Mesendoderm (in vitro differentiated cells): ENCODE measurements around the gene TFCP2L1.

Experiments
- DNase-seq: peaks from one replicate; pipeline ENCODE4 v3.0.0; 2013
- H2AK5ac ChIP-seq: 2 replicates; pipeline ENCODE4 v1.6.1; 2013; ENCODE audit warnings: low read length, inconsistent platforms
- H2BK120ac ChIP-seq: 2 replicates; pipeline ENCODE4 v1.6.1; 2013; ENCODE audit warnings: low read depth, mild to moderate bottlenecking, low read length, moderate library complexity, mixed read lengths
- H2BK15ac ChIP-seq: replicated peaks from 2 replicates; pipeline ENCODE4 v1.6.1; 2013; ENCODE audit warnings: low read depth, mild to moderate bottlenecking, moderate library complexity
- H2BK5ac ChIP-seq: 2 replicates; pipeline ENCODE4 v1.6.1; 2013; ENCODE audit warnings: low read length, inconsistent platforms
- H3K18ac ChIP-seq: 2 replicates; pipeline ENCODE4 v1.6.1; 2013; ENCODE audit warnings: mild to moderate bottlenecking, low read length, mixed read lengths
- H3K23ac ChIP-seq: one replicate; pipeline ENCODE4 v1.6.1; 2013; ENCODE audit warnings: low read length
- H3K27ac ChIP-seq: 2 replicates; pipeline ENCODE4 v1.5.1; 2013; ENCODE audit warnings: low read depth, mild to moderate bottlenecking, inconsistent platforms, low read length, moderate library complexity
- H3K27me3 ChIP-seq: 2 replicates; pipeline ENCODE4 v1.6.1; 2013; ENCODE audit warnings: low read length, control low read depth, mild to moderate bottlenecking, inconsistent platforms; ENCODE audit not compliant: insufficient read depth, poor library complexity
- H3K36me3 ChIP-seq: 2 replicates; pipeline ENCODE4 v1.6.1; 2013; ENCODE audit warnings: low read length, inconsistent platforms; ENCODE audit not compliant: control insufficient read depth, insufficient read depth
- H3K4ac ChIP-seq: one replicate; pipeline ENCODE4 v1.6.1; 2013; ENCODE audit warnings: low read depth, mild to moderate bottlenecking, low read length, moderate library complexity
- H3K4me1 ChIP-seq: 2 replicates; pipeline ENCODE4 v1.6.1; 2013; ENCODE audit warnings: low read depth, low read length, inconsistent platforms; ENCODE audit not compliant: control insufficient read depth
- H3K4me2 ChIP-seq: 2 replicates; pipeline ENCODE4 v1.6.1; 2013; ENCODE audit warnings: low read length
- H3K4me3 ChIP-seq: 2 replicates; pipeline ENCODE4 v1.5.1; 2013; ENCODE audit warnings: mild to moderate bottlenecking, low read length
- H3K56ac ChIP-seq: one replicate; pipeline ENCODE4 v1.6.1; 2013; ENCODE audit warnings: low read length
- H3K79me1 ChIP-seq: 2 replicates; pipeline ENCODE4 v1.6.1; 2013; ENCODE audit warnings: low read length, inconsistent platforms
- H3K79me2 ChIP-seq: 2 replicates; pipeline ENCODE4 v1.6.1; 2013; ENCODE audit warnings: mild to moderate bottlenecking, low read length; ENCODE audit not compliant: control insufficient read depth, insufficient read depth
- H3K9ac ChIP-seq: 2 replicates; pipeline ENCODE4 v1.6.1; 2013; ENCODE audit warnings: low read length, inconsistent platforms
- H4K5ac ChIP-seq: one replicate; pipeline ENCODE4 v1.6.1; 2013; ENCODE audit warnings: low read length
- H4K8ac ChIP-seq: one replicate; pipeline ENCODE4 v1.6.1; 2013; ENCODE audit warnings: low read depth, mild to moderate bottlenecking, control low read depth, low read length, moderate library complexity
- WGBS: extraction: QIAGEN DNeasy Blood & Tissue Kit; methylation state at CpG from one replicate; pipeline ENCODE4 v1.1.7; 2013; ENCODE audit warnings: low lambda C conversion rate, missing lambda C conversion rate; ENCODE audit not compliant: insufficient coverage; ENCODE audit errors: extremely low coverage; 5-methylcytosine and 5-hydroxymethylcytosine counted together

The TFCP2L1 gene

DNA sequence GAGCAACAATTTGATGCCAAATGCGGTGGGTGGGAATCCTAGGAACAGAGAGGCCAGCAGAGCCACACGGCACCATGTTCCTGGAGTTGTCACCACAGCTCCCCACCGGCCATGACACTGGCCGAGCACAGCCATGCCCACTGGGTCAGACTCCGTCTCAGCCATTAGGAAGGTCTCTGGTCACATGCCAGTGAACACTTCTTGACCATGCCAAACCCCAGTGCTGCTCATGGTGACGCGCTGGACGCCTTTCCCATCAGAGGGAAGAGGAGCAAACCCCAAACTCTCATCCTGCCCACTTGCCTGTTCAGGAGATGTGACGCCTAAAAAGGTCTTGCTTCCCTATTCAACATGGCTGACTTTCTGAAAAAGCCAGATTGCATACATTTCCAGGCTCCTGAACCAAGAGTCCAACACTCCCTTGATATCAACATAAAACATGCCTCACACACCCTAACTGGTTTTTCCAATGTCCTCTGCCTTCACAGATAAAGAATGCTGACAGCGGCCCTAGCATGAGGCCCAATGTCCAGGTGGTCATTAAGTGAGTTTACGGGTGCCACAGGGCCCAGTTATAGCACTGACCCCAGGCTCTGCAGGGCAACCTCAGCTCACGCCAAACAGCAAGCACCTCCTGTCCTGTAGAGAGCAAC, 31.9 kb downstream of the TFCP2L1 start:
- no peak for DNase-seq
- H3K4me3 ChIP-seq, result no peak overlapping the region
- no peak overlapping the region for H2BK5ac ChIP-seq
- H3K4me2 ChIP-seq, result no peak overlapping the region
- no peak overlapping the region for H3K4ac ChIP-seq
- no peaks in the 10 kb centered on the region for H3K4me1 ChIP-seq
- no peak overlapping the region for H3K23ac ChIP-seq
- no peaks in the 10 kb centered on the region for H3K79me1 ChIP-seq
- H3K56ac ChIP-seq, result no peak overlapping the region
- no peak overlapping the region for H3K9ac ChIP-seq
- WGBS, result no CpG with 5 or more reads among the region's 12 CpGs
- H4K8ac ChIP-seq, result no peak overlapping the region
- no peak overlapping the region for H3K18ac ChIP-seq
- H2BK120ac ChIP-seq, result no peak overlapping the region
- no peaks in the 10 kb centered on the region for H3K36me3 ChIP-seq
- no peaks in the 10 kb centered on the region for H3K27me3 ChIP-seq
- H2AK5ac ChIP-seq, result no peak overlapping the region
- no peak overlapping the region for H4K5ac ChIP-seq
- no peaks in the 10 kb centered on the region for H3K79me2 ChIP-seq
- H2BK15ac ChIP-seq, result no peak overlapping the region
- H3K27ac ChIP-seq, result no peak overlapping the region

DNA sequence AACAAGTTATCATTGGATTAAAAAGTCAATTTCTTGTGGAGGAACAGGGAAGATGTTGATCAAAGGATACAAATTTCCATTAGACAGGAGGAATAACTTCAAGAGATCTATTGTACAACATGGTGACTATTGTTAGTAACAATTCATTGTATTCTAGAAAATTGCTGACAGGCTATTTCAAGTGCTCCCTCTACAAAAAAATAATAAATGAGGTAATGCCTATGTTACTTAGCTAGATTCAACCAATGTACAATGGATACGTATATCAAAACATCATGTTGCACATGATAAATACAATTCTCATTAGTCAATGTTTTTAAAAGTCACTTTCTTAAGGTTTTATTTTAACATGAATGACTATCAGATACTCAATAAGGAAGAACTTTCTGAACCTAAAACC, 33.5 kb downstream of the TFCP2L1 start:
- Histone ChIP-seq H3K9ac (no peak overlapping the region), H2BK120ac (no peak overlapping the region), H3K4ac (no peak overlapping the region), H3K56ac (no peak overlapping the region), H3K4me3 (no peak overlapping the region), H3K27me3 (no peaks in the 10 kb centered on the region), H4K5ac (no peak overlapping the region), H3K4me2 (no peak overlapping the region), H2BK15ac (no peak overlapping the region), H3K79me2 (no peaks in the 10 kb centered on the region), H3K23ac (no peak overlapping the region), H4K8ac (no peak overlapping the region), H3K4me1 (no peaks in the 10 kb centered on the region), H3K27ac (no peak overlapping the region), H2AK5ac (no peak overlapping the region), H2BK5ac (no peak overlapping the region), H3K79me1 (no peaks in the 10 kb centered on the region), H3K18ac (no peak overlapping the region), H3K36me3 (no peaks in the 10 kb centered on the region)
- no peak for DNase-seq
- WGBS, result no CpG with 5 or more reads among the region's 1 CpG

DNA sequence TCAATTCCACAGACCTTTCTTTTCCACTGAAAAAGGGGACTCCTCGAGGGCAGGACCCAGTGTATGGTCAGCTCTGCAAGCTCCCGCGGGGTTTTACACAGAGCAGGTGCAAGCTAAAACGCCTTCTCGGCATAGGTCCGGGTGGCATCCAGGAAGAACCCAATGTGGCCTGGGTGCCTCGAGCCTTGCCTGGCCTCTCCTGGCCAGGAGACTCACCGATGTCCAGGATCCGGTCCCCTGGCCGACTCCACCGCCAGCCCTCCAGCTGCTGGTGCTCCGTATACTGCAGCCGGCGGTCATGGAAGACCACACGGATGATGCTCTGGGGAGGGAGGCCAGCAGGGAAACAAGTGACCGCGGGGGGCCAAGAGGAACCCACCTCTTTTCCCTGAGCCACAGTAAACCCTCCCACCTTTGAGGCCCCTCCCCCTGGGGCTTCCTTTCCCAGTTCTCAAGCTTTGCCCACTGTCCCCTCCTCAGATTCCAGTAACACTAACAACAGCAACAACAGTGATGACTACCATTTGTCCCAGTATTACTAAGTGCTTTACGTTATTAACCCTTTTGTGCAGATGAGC, 36.1 kb downstream of the TFCP2L1 start:
- no peak overlapping the region for H2BK5ac ChIP-seq
- no peak overlapping the region for H4K8ac ChIP-seq
- no peaks in the 10 kb centered on the region for H3K79me1 ChIP-seq
- no peaks in the 10 kb centered on the region for H3K36me3 ChIP-seq
- H4K5ac ChIP-seq, result no peak overlapping the region
- H2BK15ac ChIP-seq, result no peak overlapping the region
- H3K4me2 ChIP-seq, result no peak overlapping the region
- no peaks in the 10 kb centered on the region for H3K79me2 ChIP-seq
- no peak overlapping the region for H3K4me3 ChIP-seq
- H3K27me3 ChIP-seq, result no peaks in the 10 kb centered on the region
- no peak for DNase-seq
- H3K23ac ChIP-seq, result no peak overlapping the region
- H3K27ac ChIP-seq, result no peak overlapping the region
- no CpG with 5 or more reads among the region's 18 CpGs for WGBS
- no peak overlapping the region for H3K18ac ChIP-seq
- H3K4me1 ChIP-seq, result no peaks in the 10 kb centered on the region
- no peak overlapping the region for H3K56ac ChIP-seq
- no peak overlapping the region for H3K9ac ChIP-seq
- H2BK120ac ChIP-seq, result no peak overlapping the region
- no peak overlapping the region for H2AK5ac ChIP-seq
- H3K4ac ChIP-seq, result no peak overlapping the region

DNA sequence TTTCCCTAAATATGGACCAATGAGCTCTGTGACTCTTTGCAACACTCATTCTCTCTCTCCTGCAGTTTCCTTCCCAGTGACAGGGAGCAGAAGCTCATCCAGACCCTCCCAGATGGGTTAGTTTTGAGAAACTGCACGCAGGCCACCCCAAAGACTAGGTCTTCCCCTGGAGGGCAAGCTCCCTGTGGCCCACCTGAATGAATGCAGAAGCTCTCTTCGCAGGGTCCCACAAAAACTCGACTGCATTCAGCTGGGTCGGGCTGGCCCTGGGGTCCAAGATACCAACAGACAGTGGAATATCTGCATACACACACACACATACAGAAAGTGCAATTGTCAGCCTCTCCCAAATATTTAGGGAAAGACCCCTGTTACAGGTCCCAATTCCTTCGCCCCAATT, 37.0 kb downstream of the TFCP2L1 start:
- no peak overlapping the region for H3K4me3 ChIP-seq
- H3K79me2 ChIP-seq, result no peaks in the 10 kb centered on the region
- no peak overlapping the region for H3K9ac ChIP-seq
- WGBS, result no CpG with 5 or more reads among the region's 5 CpGs
- no peak overlapping the region for H2BK5ac ChIP-seq
- H3K56ac ChIP-seq, result no peak overlapping the region
- no peak for DNase-seq
- H2BK120ac ChIP-seq, result no peak overlapping the region
- H2AK5ac ChIP-seq, result no peak overlapping the region
- no peak overlapping the region for H2BK15ac ChIP-seq
- no peak overlapping the region for H3K4ac ChIP-seq
- no peak overlapping the region for H4K8ac ChIP-seq
- H3K27ac ChIP-seq, result no peak overlapping the region
- no peak overlapping the region for H3K18ac ChIP-seq
- no peak overlapping the region for H3K23ac ChIP-seq
- no peaks in the 10 kb centered on the region for H3K36me3 ChIP-seq
- no peak overlapping the region for H4K5ac ChIP-seq
- no peaks in the 10 kb centered on the region for H3K4me1 ChIP-seq
- no peak overlapping the region for H3K4me2 ChIP-seq
- H3K79me1 ChIP-seq, result no peaks in the 10 kb centered on the region
- no peaks in the 10 kb centered on the region for H3K27me3 ChIP-seq

DNA sequence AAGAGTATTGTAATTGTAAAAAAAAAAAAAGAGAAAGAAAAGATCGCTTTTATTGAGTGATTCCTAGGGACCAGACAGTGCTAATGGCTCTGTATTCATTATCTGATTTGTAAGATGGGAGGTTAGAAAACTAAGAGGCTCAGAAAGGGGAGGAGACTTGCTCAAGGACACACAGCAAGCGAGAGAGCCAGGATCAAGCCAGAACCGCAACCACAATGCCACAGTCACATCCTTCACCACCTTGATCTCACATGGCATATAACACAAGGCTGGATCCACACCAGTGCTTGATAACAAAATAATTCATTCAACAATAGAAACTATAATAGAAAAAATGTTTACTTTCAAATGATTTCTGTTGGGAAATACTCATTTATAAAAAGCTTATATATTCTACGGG, 37.5 kb downstream of the TFCP2L1 start:
- no peak overlapping the region for H3K9ac ChIP-seq

More for the DNA sequence above, 37.5 kb downstream of the TFCP2L1 start:
- no peak for DNase-seq
- H2AK5ac ChIP-seq, result no peak overlapping the region
- no peaks in the 10 kb centered on the region for H3K4me1 ChIP-seq
- no peak overlapping the region for H3K4me3 ChIP-seq
- H2BK5ac ChIP-seq, result no peak overlapping the region
- WGBS, result no CpG with 5 or more reads among the region's 4 CpGs
- H3K27ac ChIP-seq, result no peak overlapping the region
- no peaks in the 10 kb centered on the region for H3K36me3 ChIP-seq
- H3K56ac ChIP-seq, result no peak overlapping the region
- H3K23ac ChIP-seq, result no peak overlapping the region
- no peak overlapping the region for H4K5ac ChIP-seq
- no peak overlapping the region for H3K18ac ChIP-seq
- H2BK120ac ChIP-seq, result no peak overlapping the region
- no peaks in the 10 kb centered on the region for H3K79me1 ChIP-seq
- H3K4me2 ChIP-seq, result no peak overlapping the region
- no peak overlapping the region for H2BK15ac ChIP-seq
- H3K79me2 ChIP-seq, result no peaks in the 10 kb centered on the region
- no peak overlapping the region for H4K8ac ChIP-seq
- H3K4ac ChIP-seq, result no peak overlapping the region
- H3K27me3 ChIP-seq, result no peaks in the 10 kb centered on the region
